Uterine smooth muscle cell (primary cell): ENCODE measurements around the gene STX12. TPM values are rescaled to one million over a fixed set of nuclear protein-coding genes. Genes with fewer than 3 reads are reported as not detected.

Experiments
- total RNA-seq: library from RNA; depleted of rRNA; stranded (reverse); fragments of >200 nt; gene quantifications from 2 replicates; pipeline ENCODE4 v1.2.3, GENCODE V29; 2014

Gene STX12
- 45.5 and 52.7 TPM in 2 replicates for total RNA-seq

GRCh38 chr1:27772932-27773825 lies at the start of gene STX12:
Gene STX12 (plus strand): TSS chr1:27773219. CDS start chr1:27773308, 89 bp downstream.

GRCh38 chr1:27725374-27726172 lies 47.4 kb upstream of the STX12 start, which contains the start of gene FAM76A:
Gene FAM76A (plus strand): TSS chr1:27725961. CDS start chr1:27726081, 120 bp downstream.

GRCh38 chr1:27830621-27831440 lies 57.8 kb downstream of the STX12 start, which contains the start of gene PPP1R8:
Gene PPP1R8 (plus strand): TSS chr1:27830782. CDS start chr1:27830836, 54 bp downstream.

GRCh38 chr1:27872059-27872801 lies 99.2 kb downstream of the STX12 start, which contains the start of gene THEMIS2:
Gene THEMIS2 (plus strand): TSS chr1:27872544. CDS start chr1:27872572, 28 bp downstream.

Other genes starting within 250 kb of the STX12 start
- 7.2 and 7.7 TPM in 2 replicates for gene AHDC1, start 169.1 kb upstream of the STX12 start, total RNA-seq
- gene FGR, start 138.0 kb upstream of the STX12 start, total RNA-seq, result not detected in 2 replicates
- gene IFI6, start 101.0 kb upstream of the STX12 start, total RNA-seq, result 8.9 and 25.4 TPM in 2 replicates
- 16.1 and 19.4 TPM in 2 replicates for gene FAM76A, start 47.3 kb upstream of the STX12 start, total RNA-seq
- gene PPP1R8, start 57.6 kb downstream of the STX12 start, total RNA-seq, result 43.0 and 54.2 TPM in 2 replicates
- 7.3 and 11.6 TPM in 2 replicates for gene THEMIS2, start 99.3 kb downstream of the STX12 start, total RNA-seq
- gene RPA2, start 141.4 kb downstream of the STX12 start, total RNA-seq, result 21.5 and 43.4 TPM in 2 replicates
- 0.25 TPM in 1 of 2 replicates, not detected in the other for gene SMPDL3B, start 161.8 kb downstream of the STX12 start, total RNA-seq
- gene XKR8, start 186.8 kb downstream of the STX12 start, total RNA-seq, result 4.5 and 5.4 TPM in 2 replicates